ENCODE data around the gene SELENOV. TPM values are rescaled to one million over a fixed set of nuclear protein-coding genes. Genes with fewer than 3 reads are reported as not detected.

The SELENOV gene
- total RNA-seq, 1 donor from 2014 or later: not detected

DNA sequence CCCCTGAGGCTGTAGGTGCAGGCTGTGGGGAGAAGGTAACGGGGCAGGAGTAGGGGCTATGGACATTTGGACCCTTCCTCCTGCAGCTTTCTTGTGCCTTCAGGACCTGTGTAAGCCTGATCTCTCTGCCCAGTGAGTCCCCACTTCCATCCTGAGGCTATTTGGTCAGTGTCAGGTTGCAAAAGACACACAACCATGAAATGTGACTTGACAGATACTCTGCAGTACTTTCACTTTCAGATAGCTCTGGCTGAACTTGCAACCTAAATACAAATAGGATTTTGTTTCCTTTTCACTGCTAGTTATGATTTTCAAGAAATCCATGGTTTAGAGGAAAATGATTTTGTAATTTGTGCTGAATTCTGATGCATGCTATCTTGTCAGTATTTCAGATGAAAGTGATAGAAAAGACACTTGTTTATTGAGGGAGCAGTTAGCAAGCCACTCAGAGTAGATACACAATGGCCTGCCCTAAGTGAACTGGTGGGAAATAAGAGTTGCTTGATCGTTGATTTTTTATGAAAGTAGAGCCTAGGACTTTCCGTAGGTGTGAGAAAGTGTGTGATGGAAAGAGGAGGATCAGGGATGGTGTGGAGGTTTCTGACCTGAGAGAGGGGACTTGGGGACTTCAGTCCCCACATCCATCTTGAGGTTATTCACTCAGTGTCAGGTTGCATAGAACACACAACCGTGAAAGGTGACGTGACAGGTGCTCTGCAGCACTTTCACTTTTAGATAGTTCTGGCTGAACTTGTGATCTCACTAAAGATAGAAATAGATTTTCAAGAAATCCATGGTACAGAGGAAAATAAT, 43.1 kb downstream of the SELENOV start:
- H3K27ac Mint-ChIP-seq (ENCODE audit: unreplicated experiment): no peak overlapping the region
- H3K27me3 Mint-ChIP-seq (ENCODE audit: low read depth): peaks cover 38% of the 10 kb centered on the region
- DNase-seq (ENCODE audit: low spot score): no peak
- H3K36me3 Mint-ChIP-seq (ENCODE audit: low read depth): no peaks in the 10 kb centered on the region
- no peak for TF ChIP-seq CTCF (IDR thresholded peaks at IDR 0.05)
- H3K4me3 Mint-ChIP-seq (ENCODE audit: unreplicated experiment): no peak overlapping the region
- no peaks in the 10 kb centered on the region for H3K9me3 Mint-ChIP-seq (ENCODE audit: low read depth)
- H3K4me1 Mint-ChIP-seq (ENCODE audit: low read depth): peaks cover 7% of the 10 kb centered on the region

DNA sequence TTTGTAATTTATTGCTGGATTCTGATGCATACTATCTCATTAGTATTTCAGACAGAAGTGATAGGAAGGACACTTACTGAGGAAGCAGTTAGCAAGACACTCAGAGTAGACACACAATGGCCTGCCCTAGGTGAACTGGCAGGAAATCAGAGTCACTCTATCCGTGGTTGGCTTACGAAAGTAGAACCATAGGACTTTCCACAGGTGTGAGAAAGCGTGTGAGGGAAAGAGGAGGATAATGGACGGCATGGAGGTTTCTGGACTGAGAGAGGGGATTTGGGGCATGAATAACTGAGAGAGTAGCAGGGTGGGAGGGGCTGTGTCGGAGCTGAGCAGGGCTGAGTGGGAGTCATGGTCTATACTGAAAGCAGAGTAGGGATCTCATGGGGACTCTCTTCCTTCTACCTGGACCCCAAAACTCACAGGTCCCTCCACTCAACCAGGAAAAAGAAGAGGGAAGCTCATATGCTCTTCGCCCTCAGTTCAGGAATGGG, 43.7 kb downstream of the SELENOV start:
- no peaks in the 10 kb centered on the region for H3K9me3 Mint-ChIP-seq (ENCODE audit: low read depth)
- peaks cover 33% of the 10 kb centered on the region for H3K27me3 Mint-ChIP-seq (ENCODE audit: low read depth)
- peaks cover 7% of the 10 kb centered on the region for H3K4me1 Mint-ChIP-seq (ENCODE audit: low read depth)
- DNase-seq (ENCODE audit: low spot score): no peak
- no peak for TF ChIP-seq CTCF (IDR thresholded peaks at IDR 0.05)
- H3K36me3 Mint-ChIP-seq (ENCODE audit: low read depth): no peaks in the 10 kb centered on the region
- no peak overlapping the region for H3K27ac Mint-ChIP-seq (ENCODE audit: unreplicated experiment)
- no peak overlapping the region for H3K4me3 Mint-ChIP-seq (ENCODE audit: unreplicated experiment)

DNA sequence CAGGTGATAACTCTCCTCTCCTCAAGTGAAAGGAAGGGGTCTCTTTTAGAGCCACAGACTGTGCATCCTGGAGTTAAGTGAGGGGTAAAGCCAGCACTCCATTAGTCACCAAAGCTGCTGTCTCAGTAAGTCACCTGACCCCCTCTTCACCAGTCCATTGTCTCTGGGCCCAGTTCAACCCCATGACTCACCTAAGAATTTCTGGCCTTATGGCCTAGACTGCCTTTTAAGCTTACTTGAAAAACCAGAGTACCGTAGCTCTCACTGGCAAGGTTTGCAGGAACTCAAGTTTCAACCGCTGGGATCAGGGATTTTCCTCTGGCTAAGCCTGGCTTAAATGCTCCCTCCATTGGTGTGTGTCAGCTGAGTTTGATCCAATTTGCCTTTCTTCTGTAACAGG, 48.5 kb downstream of the SELENOV start:
- H3K9me3 Mint-ChIP-seq (ENCODE audit: low read depth): no peaks in the 10 kb centered on the region
- no peak overlapping the region for H3K27ac Mint-ChIP-seq (ENCODE audit: unreplicated experiment)
- H3K27me3 Mint-ChIP-seq (ENCODE audit: low read depth): peaks cover 24% of the 10 kb centered on the region
- TF ChIP-seq CTCF (IDR thresholded peaks at IDR 0.05): no peak
- no peak overlapping the region for H3K4me3 Mint-ChIP-seq (ENCODE audit: unreplicated experiment)
- no peaks in the 10 kb centered on the region for H3K36me3 Mint-ChIP-seq (ENCODE audit: low read depth)
- peaks cover under 1% of the 10 kb centered on the region for H3K4me1 Mint-ChIP-seq (ENCODE audit: low read depth)
- DNase-seq (ENCODE audit: low spot score): no peak

- no peak for TF ChIP-seq CTCF (IDR thresholded peaks at IDR 0.05)
- Mint-ChIP-seq H3K27ac (ENCODE audit: unreplicated experiment) (no peak overlapping the region), H3K27me3 (ENCODE audit: low read depth) (peaks cover 14% of the 10 kb centered on the region), H3K9me3 (ENCODE audit: low read depth) (no peaks in the 10 kb centered on the region), H3K4me3 (ENCODE audit: unreplicated experiment) (no peak overlapping the region), H3K36me3 (ENCODE audit: low read depth) (no peaks in the 10 kb centered on the region), H3K4me1 (ENCODE audit: low read depth) (peaks cover 5% of the 10 kb centered on the region)
- no peak for DNase-seq (ENCODE audit: low spot score)
These were observed 51.1 kb downstream of the SELENOV start for GRCh38 chr19:39566064-39566463.

DNA sequence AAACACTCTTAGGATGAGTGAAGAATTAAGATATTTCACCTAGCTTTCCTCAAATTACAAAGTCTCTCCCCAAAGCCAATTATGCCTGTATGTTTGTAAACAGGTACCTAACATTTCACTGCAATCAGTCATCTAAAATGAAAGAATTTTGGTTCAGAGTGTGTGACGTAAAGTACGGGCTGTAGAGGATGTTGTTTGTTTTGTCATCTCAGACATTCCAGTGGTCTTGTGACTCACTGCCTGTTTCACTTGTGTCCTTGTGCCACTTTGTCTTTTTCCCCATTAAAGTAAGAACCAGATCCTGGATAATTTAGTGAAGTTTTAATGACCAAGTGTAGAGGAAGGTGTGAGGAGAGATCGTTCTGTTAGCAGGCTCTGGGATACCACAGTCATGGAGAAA, 53.7 kb downstream of the SELENOV start:
- no peak for DNase-seq (ENCODE audit: low spot score)
- Mint-ChIP-seq H3K4me1 (ENCODE audit: low read depth) (peaks cover 5% of the 10 kb centered on the region), H3K9me3 (ENCODE audit: low read depth) (peaks cover 13% of the 10 kb centered on the region), H3K4me3 (ENCODE audit: unreplicated experiment) (no peak overlapping the region), H3K27ac (ENCODE audit: unreplicated experiment) (no peak overlapping the region), H3K36me3 (ENCODE audit: low read depth) (no peaks in the 10 kb centered on the region), H3K27me3 (ENCODE audit: low read depth) (peaks cover 7% of the 10 kb centered on the region)
- no peak for TF ChIP-seq CTCF (IDR thresholded peaks at IDR 0.05)

Other genes with a start within 250 kb of the SELENOV start
- not detected in 3 replicates for gene IFNL2, start 246.7 kb upstream of the SELENOV start, total RNA-seq
- not detected in 3 replicates for gene IFNL1, start 218.7 kb upstream of the SELENOV start, total RNA-seq
- 1.7 to 2.0 TPM (median 1.7 TPM) in 3 replicates for gene LRFN1, start 194.3 kb upstream of the SELENOV start, total RNA-seq
- gene GMFG, start 179.1 kb upstream of the SELENOV start, total RNA-seq: not detected in 3 replicates
- 77.3 to 82.9 TPM (median 81.1 TPM) in 3 replicates for gene SAMD4B, start 172.7 kb upstream of the SELENOV start, total RNA-seq
- 32.2 to 39.7 TPM (median 32.5 TPM) in 3 replicates for gene PAF1, start 124.0 kb upstream of the SELENOV start, total RNA-seq
- 27.0 to 31.1 TPM (median 28.7 TPM) in 3 replicates for gene MED29, start 123.8 kb upstream of the SELENOV start, total RNA-seq
- gene ZFP36, start 108.3 kb upstream of the SELENOV start, total RNA-seq: 30.2 to 55.7 TPM (median 46.3 TPM) in 3 replicates
- 108 to 154 TPM (median 150 TPM) in 3 replicates for gene PLEKHG2, start 102.5 kb upstream of the SELENOV start, total RNA-seq
- 1,022 to 1,375 TPM (median 1,065 TPM) in 3 replicates for gene RPS16, start 79.2 kb upstream of the SELENOV start, total RNA-seq
- gene SUPT5H, start 69.6 kb upstream of the SELENOV start, total RNA-seq: 106 to 120 TPM (median 108 TPM) in 3 replicates
- gene TIMM50, start 34.3 kb upstream of the SELENOV start, total RNA-seq: 46.4 to 65.7 TPM (median 49.9 TPM) in 3 replicates
- 0.92 to 1.3 TPM (median 1.00 TPM) in 3 replicates for gene DLL3, start 16.2 kb upstream of the SELENOV start, total RNA-seq
- 1.7 to 2.7 TPM (median 2.4 TPM) in 3 replicates for gene EID2B, start 17.7 kb downstream of the SELENOV start, total RNA-seq
- 14.3 to 15.6 TPM (median 15.1 TPM) in 3 replicates for gene EID2, start 25.0 kb downstream of the SELENOV start, total RNA-seq
- not detected in 3 replicates for gene LGALS13, start 87.4 kb downstream of the SELENOV start, total RNA-seq
- gene LGALS16, start 140.8 kb downstream of the SELENOV start, total RNA-seq: not detected in 3 replicates
- gene LGALS14, start 189.3 kb downstream of the SELENOV start, total RNA-seq: not detected in 3 replicates
- not detected in 3 replicates for gene CLC, start 222.9 kb downstream of the SELENOV start, total RNA-seq

Data from chondrocyte (in vitro differentiated cells).